ENCODE results near the gene RALB.

RALB gene

GRCh38 chr2:120269076-120269744 lies 16.6 kb downstream of the RALB start:
- DNase-seq: no peak

- no peak for DNase-seq
Measured at GRCh38 chr2:120269816-120270215, 17.2 kb downstream of the RALB start.

GRCh38 chr2:120271711-120272379 lies 19.2 kb downstream of the RALB start:
- no peak for DNase-seq

GRCh38 chr2:120272763-120273481 lies 20.3 kb downstream of the RALB start:
- no peak for DNase-seq

- DNase-seq: no peak
Measured at GRCh38 chr2:120275617-120276400, 23.2 kb downstream of the RALB start.

- no peak for DNase-seq
Measured at GRCh38 chr2:120277505-120278205, 25.0 kb downstream of the RALB start.

- DNase-seq: no peak
Measured at GRCh38 chr2:120278901-120279300, 26.2 kb downstream of the RALB start.

GRCh38 chr2:120279708-120280107 lies 27.1 kb downstream of the RALB start:
- DNase-seq: no peak

GRCh38 chr2:120283649-120284048 lies 31.0 kb downstream of the RALB start:
- no peak for DNase-seq

- no peak for DNase-seq
Measured at GRCh38 chr2:120285056-120285455, 32.4 kb downstream of the RALB start.

- DNase-seq: peak; percentile 89
Measured at GRCh38 chr2:120287183-120288015, 34.7 kb downstream of the RALB start.

- DNase-seq: no peak
Measured at GRCh38 chr2:120288016-120288373, 35.3 kb downstream of the RALB start.

- no peak for DNase-seq
Measured at GRCh38 chr2:120289221-120289906, 36.7 kb downstream of the RALB start.

- DNase-seq: no peak
Measured at GRCh38 chr2:120290737-120291136, 38.1 kb downstream of the RALB start.

- DNase-seq: no peak
Measured at GRCh38 chr2:120291401-120292311, 39.0 kb downstream of the RALB start.

- no peak for DNase-seq
Measured at GRCh38 chr2:120293096-120294007, 40.7 kb downstream of the RALB start.

GRCh38 chr2:120294008-120294340 lies 41.3 kb downstream of the RALB start:
- no peak for DNase-seq

GRCh38 chr2:120298173-120298835 lies 45.7 kb downstream of the RALB start:
- DNase-seq: no peak
